Loucy (cell line): ENCODE results near the gene NADK2.
A peak's percentile ranks its signal among the peaks of the same experiment; 100 is the strongest.

ENCODE experiments used
- H2AFZ ChIP-seq: fragments of 200-600 bp; sonication (generic); 2 replicates; pipeline ENCODE4 v1.6.0; 2016; ENCODE audit warnings: antibody characterized with exemption, mild to moderate bottlenecking, low read length, moderate library complexity
- H3F3A ChIP-seq: fragments of 200-600 bp; 2 replicates; pipeline ENCODE4 v1.6.0; 2016; ENCODE audit warnings: antibody characterized with exemption, low read depth, mild to moderate bottlenecking
- H3K27me3 ChIP-seq: fragments of 200-600 bp; sonication (generic); 2 replicates; pipeline ENCODE4 v1.6.1; 2014; ENCODE audit warnings: low read length, mild to moderate bottlenecking; ENCODE audit not compliant: insufficient read depth, poor library complexity, severe bottlenecking
- H3K36me3 ChIP-seq: fragments of 200-600 bp; sonication (generic); 2 replicates; pipeline ENCODE4 v1.6.1; 2016; ENCODE audit warnings: low read length; ENCODE audit not compliant: insufficient read depth
- H3K4me1 ChIP-seq: fragments of 200-600 bp; sonication (generic); 2 replicates; pipeline ENCODE4 v1.5.1; 2014; ENCODE audit warnings: low read length, mild to moderate bottlenecking; ENCODE audit not compliant: insufficient read depth, poor library complexity, severe bottlenecking
- H3K4me2 ChIP-seq: fragments of 200-600 bp; sonication (generic); 2 replicates; pipeline ENCODE4 v1.6.0; 2014; ENCODE audit warnings: antibody characterized with exemption, low read length, low read depth, mild to moderate bottlenecking; ENCODE audit not compliant: poor library complexity, severe bottlenecking
- H3K4me3 ChIP-seq: fragments of 200-600 bp; sonication (generic); 2 replicates; pipeline ENCODE4 v1.5.1; 2014; ENCODE audit warnings: low read length, mild to moderate bottlenecking, mixed read lengths; ENCODE audit not compliant: poor library complexity, severe bottlenecking
- H3K79me2 ChIP-seq: fragments of 200-600 bp; sonication (generic); 2 replicates; pipeline ENCODE4 v1.6.1; 2014; ENCODE audit warnings: low read length; ENCODE audit not compliant: insufficient read depth
- H3K9ac ChIP-seq: fragments of 200-600 bp; sonication (generic); 2 replicates; pipeline ENCODE4 v1.6.0; 2014; ENCODE audit warnings: mild to moderate bottlenecking, low read depth, low read length, moderate library complexity; ENCODE audit not compliant: poor library complexity, severe bottlenecking
- H3K9me2 ChIP-seq: fragments of 200-600 bp; sonication (generic); replicated peaks from 2 replicates; pipeline ENCODE4 v1.6.1; 2016; ENCODE audit warnings: low read depth, low read length, mixed read lengths
- H3K9me3 ChIP-seq: fragments of 200-600 bp; sonication (generic); 2 replicates; pipeline ENCODE4 v1.6.1; 2014; ENCODE audit warnings: mild to moderate bottlenecking, antibody characterized with exemption, low read length, low read depth; ENCODE audit not compliant: insufficient read depth
- H4K20me1 ChIP-seq: fragments of 200-600 bp; sonication (generic); 2 replicates; pipeline ENCODE4 v1.6.0; 2014; ENCODE audit warnings: antibody characterized with exemption, low read length, mild to moderate bottlenecking; ENCODE audit not compliant: insufficient read depth, poor library complexity, severe bottlenecking
- EZH2phosphoT487 ChIP-seq: fragments of 200-600 bp; IDR thresholded peaks from 2 replicates; pipeline ENCODE4 v1.6.1; 2018; ENCODE audit warnings: antibody characterized with exemption, mild to moderate bottlenecking, moderate library complexity, borderline replicate concordance
- TF ChIP-seq, protein P1 (sequence below): fragments of 200-600 bp; sonication (generic); conservative IDR thresholded peaks from 2 replicates; pipeline ENCODE4 v1.5.1; 2014; ENCODE audit warnings: mild to moderate bottlenecking, antibody characterized with exemption, low read length

NADK2 gene

DNA sequence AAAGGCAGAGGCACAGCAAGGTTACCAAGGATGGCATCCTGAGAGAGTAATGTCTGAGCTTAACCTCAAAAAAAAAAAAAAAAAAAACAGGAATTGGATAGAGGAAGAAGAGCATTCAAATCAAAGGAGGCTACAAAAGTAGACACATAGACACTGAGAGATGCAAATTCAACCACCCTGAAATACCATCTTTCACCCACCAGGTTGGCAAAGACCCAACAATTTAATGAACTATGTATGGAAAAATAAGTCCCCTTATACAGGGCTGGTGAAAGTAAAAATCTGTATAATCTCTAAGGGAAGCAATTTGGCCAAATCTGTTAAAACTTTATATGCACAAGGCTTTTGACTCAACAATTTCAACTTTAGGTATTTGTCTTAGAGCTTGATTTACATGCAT is 4.9 kb downstream of the NADK2 start:
- Histone ChIP-seq H3K27me3 (no peaks in the 10 kb centered on the region), H3K4me1 (peaks cover 47% of the 10 kb centered on the region), H2AFZ (no peak overlapping the region), H3K79me2 (peaks cover 50% of the 10 kb centered on the region), H3K36me3 (no peaks in the 10 kb centered on the region), H3K9ac (no peak overlapping the region), H3K9me3 (no peaks in the 10 kb centered on the region), H4K20me1 (peaks cover 12% of the 10 kb centered on the region), H3K4me3 (peak overlapping the region; percentile 91), H3K4me2 (peak overlapping the region; percentile 80), H3F3A (no peaks in the 10 kb centered on the region), H3K9me2 (no peaks in the 10 kb centered on the region)
- TF ChIP-seq EZH2phosphoT487 = no peak

DNA sequence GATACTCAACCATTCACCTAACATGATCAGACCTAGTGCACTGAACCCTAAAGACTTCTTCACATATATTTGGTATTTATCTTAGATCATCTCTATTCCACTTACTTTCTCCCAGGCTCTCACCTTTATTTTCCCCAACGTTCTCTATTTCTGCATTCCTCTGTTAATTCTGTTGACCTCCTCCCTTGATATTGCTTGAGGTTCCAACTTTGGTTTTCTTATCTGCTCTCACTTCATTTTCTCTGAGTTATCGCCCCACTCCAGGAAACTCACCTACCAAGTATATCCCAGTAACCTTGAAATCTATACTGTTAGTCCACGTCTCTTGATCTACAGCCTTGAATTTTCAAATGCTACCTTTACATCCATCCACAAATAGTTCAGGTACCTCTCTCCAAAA is 9.2 kb downstream of the NADK2 start:
- Histone ChIP-seq H3K79me2 (peaks cover 24% of the 10 kb centered on the region; the same call in 1 of the 2 replicates), H3K9ac (no peak overlapping the region), H3K27me3 (no peaks in the 10 kb centered on the region), H3K4me1 (peaks cover 21% of the 10 kb centered on the region), H3K36me3 (no peaks in the 10 kb centered on the region), H2AFZ (no peak overlapping the region), H3F3A (no peaks in the 10 kb centered on the region), H3K4me3 (no peak overlapping the region), H3K9me2 (no peaks in the 10 kb centered on the region), H3K4me2 (no peak overlapping the region), H4K20me1 (peaks cover 4% of the 10 kb centered on the region), H3K9me3 (no peaks in the 10 kb centered on the region)
- TF ChIP-seq EZH2phosphoT487 = no peak
- TF ChIP-seq, protein P1, sequence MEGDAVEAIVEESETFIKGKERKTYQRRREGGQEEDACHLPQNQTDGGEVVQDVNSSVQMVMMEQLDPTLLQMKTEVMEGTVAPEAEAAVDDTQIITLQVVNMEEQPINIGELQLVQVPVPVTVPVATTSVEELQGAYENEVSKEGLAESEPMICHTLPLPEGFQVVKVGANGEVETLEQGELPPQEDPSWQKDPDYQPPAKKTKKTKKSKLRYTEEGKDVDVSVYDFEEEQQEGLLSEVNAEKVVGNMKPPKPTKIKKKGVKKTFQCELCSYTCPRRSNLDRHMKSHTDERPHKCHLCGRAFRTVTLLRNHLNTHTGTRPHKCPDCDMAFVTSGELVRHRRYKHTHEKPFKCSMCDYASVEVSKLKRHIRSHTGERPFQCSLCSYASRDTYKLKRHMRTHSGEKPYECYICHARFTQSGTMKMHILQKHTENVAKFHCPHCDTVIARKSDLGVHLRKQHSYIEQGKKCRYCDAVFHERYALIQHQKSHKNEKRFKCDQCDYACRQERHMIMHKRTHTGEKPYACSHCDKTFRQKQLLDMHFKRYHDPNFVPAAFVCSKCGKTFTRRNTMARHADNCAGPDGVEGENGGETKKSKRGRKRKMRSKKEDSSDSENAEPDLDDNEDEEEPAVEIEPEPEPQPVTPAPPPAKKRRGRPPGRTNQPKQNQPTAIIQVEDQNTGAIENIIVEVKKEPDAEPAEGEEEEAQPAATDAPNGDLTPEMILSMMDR = no peak

DNA sequence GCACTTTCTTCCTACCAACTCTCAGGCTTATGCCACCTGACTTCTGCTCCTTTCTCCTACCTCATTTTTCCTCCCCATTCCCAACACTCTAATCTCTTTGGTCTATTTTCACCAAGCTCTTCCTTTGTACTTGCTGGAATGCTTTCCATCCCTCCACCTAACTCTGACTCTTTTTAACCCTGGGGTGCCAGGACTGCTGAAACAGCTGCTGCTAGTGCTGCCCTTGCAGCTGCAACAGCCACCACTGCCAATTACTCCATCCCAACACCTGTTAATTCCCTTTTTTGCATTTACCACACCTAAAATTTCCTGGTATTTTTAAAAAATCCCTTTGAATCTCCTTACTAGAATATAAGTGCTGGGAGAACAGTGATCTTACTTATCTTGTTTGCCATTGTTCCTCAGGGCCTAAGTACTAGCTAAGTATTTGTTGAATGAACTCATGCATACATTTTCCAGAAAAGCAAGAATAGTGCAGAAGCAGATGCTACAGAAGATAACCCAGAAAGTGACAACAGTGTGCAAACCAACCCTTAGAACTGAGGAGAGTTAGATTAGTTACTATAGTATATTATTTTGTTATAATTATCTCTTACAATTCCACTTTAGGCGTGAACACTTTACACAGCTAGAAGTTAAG is 11.5 kb downstream of the NADK2 start:
- no peaks in the 10 kb centered on the region for H3K27me3 ChIP-seq
- H3K79me2 ChIP-seq = peaks cover 13% of the 10 kb centered on the region; the same call in 1 of the 2 replicates
- H3K9me3 ChIP-seq = no peaks in the 10 kb centered on the region

More for the DNA sequence above, 11.5 kb downstream of the NADK2 start:
- TF ChIP-seq, protein P1 = no peak
- TF ChIP-seq EZH2phosphoT487 = no peak
- Histone ChIP-seq H3F3A (no peaks in the 10 kb centered on the region), H3K4me1 (peaks cover 7% of the 10 kb centered on the region), H3K36me3 (peaks cover 12% of the 10 kb centered on the region; the same call in 1 of the 2 replicates), H3K4me2 (peak overlapping the region; percentile 12), H3K9me2 (no peaks in the 10 kb centered on the region), H2AFZ (no peak overlapping the region), H3K9ac (no peak overlapping the region), H3K4me3 (no peak overlapping the region), H4K20me1 (no peaks in the 10 kb centered on the region)
